DND-41 (cell line): ENCODE measurements around the gene EHMT1.
A peak's percentile ranks its signal among the peaks of the same experiment; 100 is the strongest.
"Not testable (repeated sequence)": the region's sequence is repeated elsewhere in the genome, so short reads cannot be mapped to it uniquely, and the experiment has no call there.

Experiments used
- ATAC-seq: fragments of 200-7000 bp; cut with Tn5 transposase; 3 replicates; pipeline ENCODE4 v1.9.1; 2021; ENCODE audit warnings: low read depth; ENCODE audit not compliant: insufficient read depth
- DNase-seq: peaks from one replicate; pipeline ENCODE4 v3.0.0-alpha.2; 2020
- H2AFZ ChIP-seq: 2 replicates; pipeline ENCODE4 v1.6.0; 2012; ENCODE audit warnings: low read depth, low read length
- H3K27ac ChIP-seq: 2 replicates; pipeline ENCODE4 v1.5.1; 2012; ENCODE audit warnings: low read length, inconsistent platforms
- H3K27me3 ChIP-seq: fragments of 200-600 bp; sonication (generic); 2 replicates; pipeline ENCODE4 v1.6.0; 2012; ENCODE audit warnings: low read length, mild to moderate bottlenecking, inconsistent platforms; ENCODE audit not compliant: insufficient read depth, poor library complexity
- H3K36me3 ChIP-seq: 2 replicates; pipeline ENCODE4 v1.5.1; 2012; ENCODE audit warnings: low read length, inconsistent platforms; ENCODE audit not compliant: insufficient read depth
- H3K4me1 ChIP-seq: 2 replicates; pipeline ENCODE4 v1.5.1; 2012; ENCODE audit warnings: mild to moderate bottlenecking, low read length; ENCODE audit not compliant: insufficient read depth
- H3K4me2 ChIP-seq: 2 replicates; pipeline ENCODE4 v1.6.0; 2012; ENCODE audit warnings: mild to moderate bottlenecking, moderate library complexity, low read length, inconsistent platforms; ENCODE audit not compliant: insufficient read depth
- H3K4me3 ChIP-seq, 2 experiments: fragments of 200-600 bp in 1 of 2; shearing (Covaris generic) in 1 of 2; 2 replicates each; pipeline ENCODE4 v1.5.1; 2012 to 2016; ENCODE audit warnings: inconsistent platforms in 2 of 2, low read length in 2 of 2, mild to moderate bottlenecking in 2 of 2, low read depth in 1 of 2, moderate library complexity in 1 of 2
- H3K79me2 ChIP-seq: 2 replicates; pipeline ENCODE4 v1.6.0; 2012; ENCODE audit warnings: low read length, inconsistent platforms; ENCODE audit not compliant: insufficient read depth
- H3K9ac ChIP-seq: 2 replicates; pipeline ENCODE4 v1.6.0; 2012; ENCODE audit warnings: low read depth, mild to moderate bottlenecking, inconsistent platforms, low read length, moderate library complexity
- H3K9me3 ChIP-seq: 2 replicates; pipeline ENCODE4 v1.5.1; 2012; ENCODE audit warnings: low read length, moderate library complexity, mild to moderate bottlenecking, inconsistent platforms; ENCODE audit not compliant: insufficient read depth, severe bottlenecking
- H4K20me1 ChIP-seq: 2 replicates; pipeline ENCODE4 v1.6.0; 2012; ENCODE audit warnings: low read length; ENCODE audit not compliant: insufficient read depth
- EZH2 ChIP-seq: IDR thresholded peaks from 3 replicates; pipeline ENCODE4 v1.6.1; 2012; ENCODE audit warnings: borderline replicate concordance, low read depth, mild to moderate bottlenecking, moderate library complexity, low read length, inconsistent platforms; ENCODE audit not compliant: severe bottlenecking
- TF ChIP-seq, protein P1 (sequence below): IDR thresholded peaks from 2 replicates; pipeline ENCODE4 v1.5.1; 2012; ENCODE audit warnings: borderline replicate concordance, low read length, moderate library complexity, mild to moderate bottlenecking; ENCODE audit not compliant: poor library complexity, severe bottlenecking; ENCODE audit errors: extremely low read depth

EHMT1 gene

GRCh38 chr9:137590469-137591383 is 28.1 kb upstream of the EHMT1 start, which contains the start of gene ZMYND19:
ZMYND19 (minus strand) TSS chr9:137590512; CDS start chr9:137590263, 249 bp downstream.
- peak; percentile 94 for ATAC-seq
- H3K36me3 ChIP-seq: peaks cover 36% of the 10 kb centered on the region
- TF ChIP-seq, protein P1, sequence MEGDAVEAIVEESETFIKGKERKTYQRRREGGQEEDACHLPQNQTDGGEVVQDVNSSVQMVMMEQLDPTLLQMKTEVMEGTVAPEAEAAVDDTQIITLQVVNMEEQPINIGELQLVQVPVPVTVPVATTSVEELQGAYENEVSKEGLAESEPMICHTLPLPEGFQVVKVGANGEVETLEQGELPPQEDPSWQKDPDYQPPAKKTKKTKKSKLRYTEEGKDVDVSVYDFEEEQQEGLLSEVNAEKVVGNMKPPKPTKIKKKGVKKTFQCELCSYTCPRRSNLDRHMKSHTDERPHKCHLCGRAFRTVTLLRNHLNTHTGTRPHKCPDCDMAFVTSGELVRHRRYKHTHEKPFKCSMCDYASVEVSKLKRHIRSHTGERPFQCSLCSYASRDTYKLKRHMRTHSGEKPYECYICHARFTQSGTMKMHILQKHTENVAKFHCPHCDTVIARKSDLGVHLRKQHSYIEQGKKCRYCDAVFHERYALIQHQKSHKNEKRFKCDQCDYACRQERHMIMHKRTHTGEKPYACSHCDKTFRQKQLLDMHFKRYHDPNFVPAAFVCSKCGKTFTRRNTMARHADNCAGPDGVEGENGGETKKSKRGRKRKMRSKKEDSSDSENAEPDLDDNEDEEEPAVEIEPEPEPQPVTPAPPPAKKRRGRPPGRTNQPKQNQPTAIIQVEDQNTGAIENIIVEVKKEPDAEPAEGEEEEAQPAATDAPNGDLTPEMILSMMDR: no peak
- no peak for TF ChIP-seq EZH2
- H3K4me3 ChIP-seq: peak within 1 kb of the TSS; percentile 68 to 90
- no peaks in the 10 kb centered on the region for H3K27me3 ChIP-seq
- peaks cover 24% of the 10 kb centered on the region for H3K79me2 ChIP-seq
- peak within 1 kb of the TSS; percentile 50 for H3K27ac ChIP-seq
- peak within 1 kb of the TSS; percentile 86 for H2AFZ ChIP-seq
- H4K20me1 ChIP-seq: peaks cover 43% of the 10 kb centered on the region
- peaks cover 29% of the 10 kb centered on the region for H3K4me1 ChIP-seq
- DNase-seq: peak; percentile 85
- peak within 1 kb of the TSS; percentile 86 for H3K9ac ChIP-seq
- no peaks in the 10 kb centered on the region for H3K9me3 ChIP-seq
- H3K4me2 ChIP-seq: peak within 1 kb of the TSS; percentile 97

GRCh38 chr9:137592767-137593166 is 26.0 kb upstream of the EHMT1 start:
- Histone ChIP-seq H2AFZ (no peak overlapping the region), H3K4me1 (peaks cover 27% of the 10 kb centered on the region), H3K9ac (no peak overlapping the region), H3K36me3 (peaks cover 16% of the 10 kb centered on the region), H3K79me2 (peaks cover 21% of the 10 kb centered on the region), H3K27me3 (no peaks in the 10 kb centered on the region), H4K20me1 (peaks cover 23% of the 10 kb centered on the region), H3K9me3 (no peaks in the 10 kb centered on the region), H3K4me2 (no peak overlapping the region), H3K4me3 (no peak overlapping the region), H3K27ac (no peak overlapping the region)
- ATAC-seq (no peak), DNase-seq (no peak)
- no peak for TF ChIP-seq EZH2
- TF ChIP-seq, protein P1: no peak

DNA sequence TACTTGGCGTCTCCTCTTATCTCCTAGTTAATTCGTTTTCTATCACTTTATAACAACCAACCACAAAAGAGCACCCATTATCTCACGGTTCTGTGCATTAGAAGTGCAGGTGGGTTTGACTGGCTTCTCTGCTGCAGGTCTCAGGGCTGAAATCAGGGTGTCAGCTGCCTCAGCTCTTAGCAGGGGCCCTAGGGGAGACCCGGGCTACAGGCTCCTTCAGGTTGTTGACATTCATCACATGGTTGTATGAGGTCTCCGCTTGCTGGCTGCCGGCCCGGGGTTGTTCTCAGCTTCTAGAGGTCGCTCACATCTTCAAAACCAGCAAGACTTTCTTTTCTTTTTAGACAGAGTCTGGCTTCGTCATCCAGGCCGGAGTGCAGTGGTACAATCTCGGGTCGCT is 25.6 kb upstream of the EHMT1 start:
- H3K4me2 ChIP-seq: no peak overlapping the region
- TF ChIP-seq, protein P1: no peak
- no peak for TF ChIP-seq EZH2

DNA sequence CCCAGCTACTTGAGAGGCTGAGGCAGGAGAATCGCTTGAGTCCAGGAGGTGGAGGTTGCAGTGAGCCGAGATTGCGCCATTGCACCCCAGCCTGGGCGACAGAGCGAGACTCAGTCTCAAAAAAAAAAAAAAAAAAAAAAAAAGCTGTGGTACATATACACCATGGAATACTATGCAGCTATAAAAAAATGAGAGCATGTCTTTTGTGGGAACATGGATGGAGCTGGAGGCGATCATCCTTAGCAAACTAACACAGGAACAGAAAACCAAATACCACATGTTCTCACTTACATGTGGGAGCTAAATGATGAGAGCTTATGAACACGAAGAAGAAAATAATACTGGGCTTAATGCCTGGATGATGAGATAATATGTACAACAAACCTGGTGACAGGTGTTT is 22.2 kb upstream of the EHMT1 start:
- H3K9ac ChIP-seq, H3K79me2 ChIP-seq, H3K9me3 ChIP-seq, H3K36me3 ChIP-seq, H3K27me3 ChIP-seq, ATAC-seq, H3K27ac ChIP-seq, H3K4me3 ChIP-seq, H2AFZ ChIP-seq, H3K4me2 ChIP-seq, H4K20me1 ChIP-seq, DNase-seq, H3K4me1 ChIP-seq: not testable (repeated sequence)

More for the DNA sequence above, 25.6 kb upstream of the EHMT1 start:
- DNase-seq: no peak
- Histone ChIP-seq H3K79me2 (peaks cover 17% of the 10 kb centered on the region), H2AFZ (no peak overlapping the region), H3K36me3 (peaks cover 12% of the 10 kb centered on the region), H3K9me3 (no peaks in the 10 kb centered on the region), H3K9ac (no peak overlapping the region), H4K20me1 (peaks cover 19% of the 10 kb centered on the region), H3K27me3 (no peaks in the 10 kb centered on the region), H3K27ac (no peak overlapping the region), H3K4me1 (peaks cover 24% of the 10 kb centered on the region), H3K4me3 (no peak overlapping the region)
- ATAC-seq: no peak
